BLaER1 (cell line): ENCODE data around the gene SDK2.

ENCODE experiments used
- H3K27ac ChIP-seq: shearing (Covaris generic); formaldehyde crosslinking; 2 replicates; pipeline ENCODE4 v1.8.1; 2022
- H3K27me3 ChIP-seq: shearing (Covaris generic); formaldehyde crosslinking; 2 replicates; pipeline ENCODE4 v1.8.1; 2022
- H3K36me3 ChIP-seq: shearing (Covaris generic); formaldehyde crosslinking; 2 replicates; pipeline ENCODE4 v1.8.1; 2022
- H3K4me1 ChIP-seq: shearing (Covaris generic); formaldehyde crosslinking; 2 replicates; pipeline ENCODE4 v1.8.1; 2022
- H3K4me2 ChIP-seq: shearing (Covaris generic); formaldehyde crosslinking; 2 replicates; pipeline ENCODE4 v1.8.1; 2022
- H3K4me3 ChIP-seq: shearing (Covaris generic); formaldehyde crosslinking; 2 replicates; pipeline ENCODE4 v1.8.1; 2022
- H3K9ac ChIP-seq: shearing (Covaris generic); formaldehyde crosslinking; 2 replicates; pipeline ENCODE4 v1.8.1; 2022
- H3K9me3 ChIP-seq: shearing (Covaris generic); formaldehyde crosslinking; 2 replicates; pipeline ENCODE4 v1.8.1; 2022
- H4K20me1 ChIP-seq: shearing (Covaris generic); formaldehyde crosslinking; 2 replicates; pipeline ENCODE4 v1.8.1; 2022
- Cebpa-rat ChIP-seq: shearing (Covaris generic); IDR thresholded peaks from 2 replicates; pipeline ENCODE4 v1.8.1; 2022

SDK2 gene

GRCh38 chr17:73510981-73511718 is 133.1 kb downstream of the SDK2 start:
- peaks cover 35% of the 10 kb centered on the region for H3K4me1 ChIP-seq
- H3K27me3 ChIP-seq, result no peaks in the 10 kb centered on the region
- peaks cover 8% of the 10 kb centered on the region; the same call in 1 of the 2 replicates for H3K36me3 ChIP-seq
- H3K9me3 ChIP-seq, result no peaks in the 10 kb centered on the region
- peaks cover 77% of the 10 kb centered on the region for H4K20me1 ChIP-seq
- H3K4me2 ChIP-seq, result no peak overlapping the region
- TF ChIP-seq Cebpa-rat, result no peak
- no peak overlapping the region for H3K9ac ChIP-seq
- H3K4me3 ChIP-seq, result no peak overlapping the region
- H3K27ac ChIP-seq, result no peak overlapping the region

GRCh38 chr17:73508931-73509605 is 135.2 kb downstream of the SDK2 start:
- Histone ChIP-seq H3K36me3 (peaks cover 14% of the 10 kb centered on the region; the same call in 1 of the 2 replicates), H3K9me3 (no peaks in the 10 kb centered on the region), H3K4me1 (peaks cover 35% of the 10 kb centered on the region), H3K27me3 (no peaks in the 10 kb centered on the region), H3K9ac (no peak overlapping the region), H3K27ac (no peak overlapping the region), H4K20me1 (peaks cover 71% of the 10 kb centered on the region), H3K4me3 (no peak overlapping the region), H3K4me2 (peak overlapping the region; percentile 31)
- TF ChIP-seq Cebpa-rat, result no peak

GRCh38 chr17:73508057-73508930 is 136.0 kb downstream of the SDK2 start:
- no peak overlapping the region; the same call in 1 of the 2 replicates for H3K27ac ChIP-seq
- TF ChIP-seq Cebpa-rat, result no peak
- H3K4me1 ChIP-seq, result peaks cover 35% of the 10 kb centered on the region
- no peaks in the 10 kb centered on the region for H3K9me3 ChIP-seq
- H3K4me3 ChIP-seq, result no peak overlapping the region
- peak overlapping the region; percentile 31; the same call in 1 of the 2 replicates for H3K4me2 ChIP-seq
- H4K20me1 ChIP-seq, result peaks cover 68% of the 10 kb centered on the region
- H3K36me3 ChIP-seq, result peaks cover 19% of the 10 kb centered on the region; the same call in 1 of the 2 replicates
- no peaks in the 10 kb centered on the region for H3K27me3 ChIP-seq
- H3K9ac ChIP-seq, result 0 out of 2 replicates have a peak overlapping the region, but pooled peaks have one; percentile 19

GRCh38 chr17:73506470-73507435 is 137.5 kb downstream of the SDK2 start:
- Histone ChIP-seq H3K36me3 (peaks cover 19% of the 10 kb centered on the region; the same call in 1 of the 2 replicates), H3K4me3 (no peak overlapping the region), H3K9ac (no peak overlapping the region), H3K4me2 (no peak overlapping the region), H3K27me3 (no peaks in the 10 kb centered on the region), H3K9me3 (no peaks in the 10 kb centered on the region), H3K4me1 (peaks cover 35% of the 10 kb centered on the region), H3K27ac (no peak overlapping the region), H4K20me1 (peaks cover 61% of the 10 kb centered on the region)
- TF ChIP-seq Cebpa-rat, result no peak

- H3K27ac ChIP-seq, result no peak overlapping the region
- H3K4me2 ChIP-seq, result no peak overlapping the region
- no peak overlapping the region for H3K9ac ChIP-seq
- no peaks in the 10 kb centered on the region for H3K9me3 ChIP-seq
- peaks cover 47% of the 10 kb centered on the region; the same call in 1 of the 2 replicates for H4K20me1 ChIP-seq
- H3K27me3 ChIP-seq, result no peaks in the 10 kb centered on the region
- peaks cover 19% of the 10 kb centered on the region; the same call in 1 of the 2 replicates for H3K36me3 ChIP-seq
- no peak for TF ChIP-seq Cebpa-rat
- peaks cover 10% of the 10 kb centered on the region; the same call in 1 of the 2 replicates for H3K4me1 ChIP-seq
- H3K4me3 ChIP-seq, result no peak overlapping the region
These were observed 140.7 kb downstream of the SDK2 start for GRCh38 chr17:73503560-73503959.

GRCh38 chr17:73500414-73500999 is 143.7 kb downstream of the SDK2 start:
- Histone ChIP-seq H3K4me1 (no peaks in the 10 kb centered on the region), H3K4me3 (no peak overlapping the region), H3K4me2 (no peak overlapping the region), H3K36me3 (peaks cover 5% of the 10 kb centered on the region; the same call in 1 of the 2 replicates), H3K27me3 (no peaks in the 10 kb centered on the region), H4K20me1 (peaks cover 39% of the 10 kb centered on the region; the same call in 1 of the 2 replicates), H3K9me3 (no peaks in the 10 kb centered on the region), H3K9ac (no peak overlapping the region), H3K27ac (no peak overlapping the region)
- no peak for TF ChIP-seq Cebpa-rat

- Histone ChIP-seq H3K4me3 (no peak overlapping the region), H3K9ac (no peak overlapping the region), H3K36me3 (peaks cover 5% of the 10 kb centered on the region; the same call in 1 of the 2 replicates), H3K4me2 (no peak overlapping the region), H3K4me1 (no peaks in the 10 kb centered on the region; the same call in 1 of the 2 replicates), H3K27me3 (no peaks in the 10 kb centered on the region), H3K9me3 (no peaks in the 10 kb centered on the region), H4K20me1 (peaks cover 52% of the 10 kb centered on the region; the same call in 1 of the 2 replicates), H3K27ac (no peak overlapping the region)
- TF ChIP-seq Cebpa-rat, result no peak
These were observed 145.2 kb downstream of the SDK2 start for GRCh38 chr17:73498886-73499554.

- TF ChIP-seq Cebpa-rat, result no peak
- peaks cover 55% of the 10 kb centered on the region; the same call in 1 of the 2 replicates for H4K20me1 ChIP-seq
- H3K9me3 ChIP-seq, result no peaks in the 10 kb centered on the region
- H3K4me3 ChIP-seq, result no peak overlapping the region
- H3K27ac ChIP-seq, result no peak overlapping the region
- no peak overlapping the region for H3K4me2 ChIP-seq
- H3K36me3 ChIP-seq, result no peaks in the 10 kb centered on the region; the same call in 1 of the 2 replicates
- H3K9ac ChIP-seq, result no peak overlapping the region
- peaks cover 3% of the 10 kb centered on the region; the same call in 1 of the 2 replicates for H3K4me1 ChIP-seq
- H3K27me3 ChIP-seq, result no peaks in the 10 kb centered on the region
These were observed 146.1 kb downstream of the SDK2 start for GRCh38 chr17:73498176-73498575.
